GM12878 (cell line): ENCODE results near the gene MOGAT2. TPM values are rescaled to one million over a fixed set of nuclear protein-coding genes. Genes with fewer than 3 reads are reported as not detected.

Experiments
- ATAC-seq: fragments of 200-7000 bp; cut with Tn5 transposase; 3 replicates; pipeline ENCODE4 v1.9.1; 2020; ENCODE audit warnings: mild to moderate bottlenecking, moderate library complexity
- BruUV-seq: library from RNA; stranded (reverse); fragments of 400-500 nt; replicated peaks from 2 replicates; lab custom pipeline; 2021; lab: Mats Ljungman, UMichigan
- CTCF ChIA-PET: fragments of 300-600 bp; sonication (Branson Sonifier 250); formaldehyde crosslinking; extraction: SDS; loops from one replicate; lab custom pipeline; 2021; ENCODE audit warnings: inconsistent platforms; lab: Yijun Ruan, JAX
- POLR2A ChIA-PET: fragments of 350-600 bp; formaldehyde crosslinking; extraction: SDS; loops from one replicate; lab custom pipeline; 2021; ENCODE audit warnings: inconsistent platforms; lab: Charles Lee
- RAD21 ChIA-PET: fragments of 300-600 bp; sonication (Branson Sonifier 250); formaldehyde crosslinking; loops from one replicate; lab custom pipeline; 2023; ENCODE audit warnings: antibody characterized with exemption; ENCODE audit not compliant: unreplicated experiment; lab: Charles Lee
- SMC1A ChIA-PET: fragments of 300-600 bp; sonication (Branson Sonifier 250); formaldehyde crosslinking; loops from one replicate; lab custom pipeline; 2023; ENCODE audit not compliant: unreplicated experiment, uncharacterized antibody; lab: Charles Lee
- DNase-seq: peaks from one replicate; pipeline ENCODE4 v3.0.0-alpha.2; 2011; ENCODE audit warnings: low read depth, low spot score
- FAIRE-seq: peaks from 3 replicates; lab custom pipeline; 2011; peaks lifted over from hg19 to GRCh38; lab: Jason Lieb, UNC
- H2AFZ ChIP-seq: 2 replicates; pipeline ENCODE4 v1.6.0; 2011; ENCODE audit warnings: low read depth, low read length, control low read depth; ENCODE audit not compliant: control insufficient read depth
- H3K27ac ChIP-seq: 2 replicates; pipeline ENCODE4 v1.5.1; 2011; ENCODE audit warnings: control low read depth; ENCODE audit not compliant: control insufficient read depth, insufficient read depth
- H3K27me3 ChIP-seq, 2 experiments: replicated peaks in 1 of 2; 2 replicates each; pipeline versions ENCODE4 v1.6.0 to v1.6.1; 2011; ENCODE audit warnings: low read length in 1 of 2; ENCODE audit not compliant: control insufficient read depth in 2 of 2, insufficient read depth in 2 of 2
- H3K36me3 ChIP-seq, 2 experiments: 2 replicates each; pipeline ENCODE4 v1.5.1; 2011; ENCODE audit warnings: low read length in 1 of 2; ENCODE audit not compliant: control insufficient read depth in 2 of 2, insufficient read depth in 2 of 2
- H3K4me1 ChIP-seq: 2 replicates; pipeline ENCODE4 v1.6.1; 2011; ENCODE audit warnings: mild to moderate bottlenecking, low read length, moderate library complexity, mixed read lengths; ENCODE audit not compliant: control insufficient read depth, insufficient read depth
- H3K4me2 ChIP-seq: 2 replicates; pipeline ENCODE4 v1.6.0; 2011; ENCODE audit warnings: control low read depth; ENCODE audit not compliant: control insufficient read depth, insufficient read depth
- H3K4me3 ChIP-seq: fragments of 200-600 bp; sonication (generic); 2 replicates; pipeline ENCODE4 v1.5.1; 2016
- H3K79me2 ChIP-seq: 2 replicates; pipeline ENCODE4 v1.6.0; 2011; ENCODE audit warnings: low read length; ENCODE audit not compliant: control insufficient read depth, insufficient read depth
- H3K9ac ChIP-seq: 2 replicates; pipeline ENCODE4 v1.8.0; 2011; ENCODE audit warnings: low read length, control low read depth, mixed read lengths; ENCODE audit not compliant: control insufficient read depth, insufficient read depth
- H3K9me3 ChIP-seq: replicated peaks from 3 replicates; pipeline ENCODE4 v1.5.1; 2011; ENCODE audit warnings: mild to moderate bottlenecking, low read length; ENCODE audit not compliant: control insufficient read depth, insufficient read depth
- H4K20me1 ChIP-seq: 2 replicates; pipeline ENCODE4 v1.6.0; 2011; ENCODE audit not compliant: control insufficient read depth, insufficient read depth
- E4F1 ChIP-seq: fragments of 450-650 bp; IDR thresholded peaks from 2 replicates; pipeline ENCODE4 v1.6.1; 2018; ENCODE audit warnings: borderline replicate concordance, mild to moderate bottlenecking; ENCODE audit not compliant: partially characterized antibody
- HSF1 ChIP-seq: fragments of 150-350 bp; IDR thresholded peaks from 2 replicates; pipeline ENCODE4 v1.6.1; 2014; ENCODE audit warnings: mild to moderate bottlenecking, low read depth, low read length
- MTA2 ChIP-seq: fragments of 450-650 bp; IDR thresholded peaks from 2 replicates; pipeline ENCODE4 v1.6.1; 2016; ENCODE audit warnings: low read depth, mild to moderate bottlenecking, moderate library complexity
- NR2C2 ChIP-seq: IDR thresholded peaks from 2 replicates; pipeline ENCODE4 v1.6.1; 2011; ENCODE audit warnings: borderline replicate concordance, low read depth; ENCODE audit not compliant: control insufficient read depth, insufficient read length
- TCF12 ChIP-seq: IDR thresholded peaks from 2 replicates; pipeline ENCODE4 v1.6.1; 2011; ENCODE audit warnings: low read depth, mild to moderate bottlenecking, low read length
- WGBS: methylation state at CpG from one replicate; pipeline ENCODE4 v1.1.6; 2016; ENCODE audit warnings: low lambda C conversion rate; ENCODE audit not compliant: insufficient replicate concordance, insufficient coverage; ENCODE audit errors: missing lambda C conversion rate; 5-methylcytosine and 5-hydroxymethylcytosine counted together
- in situ Hi-C: fragments of 300-500 bp; cut with MboI; formaldehyde crosslinking; loops from 9 replicates; pipeline ENCODE4 v1.14.3; 2018; ENCODE audit warnings: mixed read lengths
- intact Hi-C: fragments of 100-400 bp; cut with micrococcal nuclease; formaldehyde crosslinking; loops from one replicate; pipeline ENCODE4 v1.14.2; 2022; ENCODE audit not compliant: unreplicated experiment
- polyA plus RNA-seq, 11 experiments: library from polyadenylated mRNA; depleted of rRNA in 4 of 11; unstranded in 6 of 11; stranded (reverse) in 5 of 11; fragments of >200 nt; fragmentation: Nextera tagmentation in 4 of 11; fragmentation: Illumina TruSeq in 1 of 11; extraction: Ambion mirVana in 4 of 11; extraction: Trizol in 1 of 11; gene quantifications; 1 replicate in 1 of 11; 2 replicates in 10 of 11; pipeline versions ENCODE4 v1.2.1 to v1.2.3, GENCODE V29; 2011 to 2016; ENCODE audit warnings: inconsistent platforms in 2 of 11, missing spikeins in 2 of 11, low read depth in 1 of 11
- total RNA-seq, 4 experiments: library from RNA; depleted of rRNA in 3 of 4; stranded (reverse); fragments of >200 nt in 3 of 4; fragmentation: Illumina TruSeq in 1 of 4; extraction: Trizol in 1 of 4; gene quantifications; 2 replicates each; pipeline versions ENCODE4 v1.2.1 to v1.2.3, GENCODE V29; 2013 to 2021
- TF ChIP-seq, protein P1 (sequence below): IDR thresholded peaks from 2 replicates; pipeline ENCODE4 v1.6.1; 2011; ENCODE audit warnings: low read depth, mild to moderate bottlenecking, low read length, moderate library complexity, borderline replicate concordance; ENCODE audit errors: extremely low read depth
- TF ChIP-seq, protein P2 (sequence below): fragments of 450-650 bp; IDR thresholded peaks from 2 replicates; pipeline ENCODE4 v1.6.1; 2017; ENCODE audit warnings: antibody characterized with exemption, mild to moderate bottlenecking, moderate library complexity
- TF ChIP-seq, protein P3 (sequence below): IDR thresholded peaks from 2 replicates; pipeline ENCODE4 v1.6.1; 2012; ENCODE audit warnings: mild to moderate bottlenecking, low read depth, low read length
- TF ChIP-seq, protein P4 (sequence below): IDR thresholded peaks from 2 replicates; pipeline ENCODE4 v1.6.1; 2011; ENCODE audit warnings: mild to moderate bottlenecking, low read depth, low read length, moderate library complexity; ENCODE audit not compliant: insufficient replicate concordance

The MOGAT2 gene
- total and polyA plus RNA-seq, 10 of the 15 experiments (the other 5 are each of a cell fraction or from before 2014, with no cell fraction given): 0.15 to 0.45 (median 0.22) TPM; not detected in 1

- Histone ChIP-seq H3K27me3 (no peaks in the 10 kb centered on the region), H2AFZ (no peak overlapping the region), H3K4me1 (peaks cover 23% of the 10 kb centered on the region), H3K79me2 (0 out of 2 replicates have a peak, but pooled peaks cover under 1% of the 10 kb centered on the region), H3K36me3 (no peaks in the 10 kb centered on the region), H3K9ac (no peak overlapping the region), H3K27ac (no peak overlapping the region), H4K20me1 (no peaks in the 10 kb centered on the region), H3K4me3 (no peak overlapping the region), H3K9me3 (no peaks in the 10 kb centered on the region), H3K4me2 (no peak overlapping the region)
- FAIRE-seq (no peak), DNase-seq (no peak), ATAC-seq (no peak)
- ChIA-PET CTCF (interaction anchor here (0.8 to 1.7 kb wide), 2 partner anchors 10 to 39 kb away, joined by 3 to 4 read pairs; no protein-coding TSS in a partner anchor), SMC1A (no interaction called here), RAD21 (interaction anchor here (1.3 kb wide), 1 partner anchor 45 kb away, joined by 3 read pairs; no protein-coding TSS in a partner anchor), POLR2A (interaction anchor here (0.6 kb wide), 1 partner anchor 68 kb away, joined by 4 read pairs; no protein-coding TSS in a partner anchor)
- 48% methylated on average over 3 of the region's 3 CpGs for WGBS
- intact Hi-C loops: loop anchor here (10.0 kb wide), 1 partner anchor 169 kb away; no protein-coding TSS in a partner anchor
- BruUV-seq: no TSS peak
- in situ Hi-C loops: no loop called here
- TF ChIP-seq MTA2: no peak
- TF ChIP-seq, protein P1, sequence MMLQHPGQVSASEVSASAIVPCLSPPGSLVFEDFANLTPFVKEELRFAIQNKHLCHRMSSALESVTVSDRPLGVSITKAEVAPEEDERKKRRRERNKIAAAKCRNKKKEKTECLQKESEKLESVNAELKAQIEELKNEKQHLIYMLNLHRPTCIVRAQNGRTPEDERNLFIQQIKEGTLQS: no peak
- TF ChIP-seq, protein P2, sequence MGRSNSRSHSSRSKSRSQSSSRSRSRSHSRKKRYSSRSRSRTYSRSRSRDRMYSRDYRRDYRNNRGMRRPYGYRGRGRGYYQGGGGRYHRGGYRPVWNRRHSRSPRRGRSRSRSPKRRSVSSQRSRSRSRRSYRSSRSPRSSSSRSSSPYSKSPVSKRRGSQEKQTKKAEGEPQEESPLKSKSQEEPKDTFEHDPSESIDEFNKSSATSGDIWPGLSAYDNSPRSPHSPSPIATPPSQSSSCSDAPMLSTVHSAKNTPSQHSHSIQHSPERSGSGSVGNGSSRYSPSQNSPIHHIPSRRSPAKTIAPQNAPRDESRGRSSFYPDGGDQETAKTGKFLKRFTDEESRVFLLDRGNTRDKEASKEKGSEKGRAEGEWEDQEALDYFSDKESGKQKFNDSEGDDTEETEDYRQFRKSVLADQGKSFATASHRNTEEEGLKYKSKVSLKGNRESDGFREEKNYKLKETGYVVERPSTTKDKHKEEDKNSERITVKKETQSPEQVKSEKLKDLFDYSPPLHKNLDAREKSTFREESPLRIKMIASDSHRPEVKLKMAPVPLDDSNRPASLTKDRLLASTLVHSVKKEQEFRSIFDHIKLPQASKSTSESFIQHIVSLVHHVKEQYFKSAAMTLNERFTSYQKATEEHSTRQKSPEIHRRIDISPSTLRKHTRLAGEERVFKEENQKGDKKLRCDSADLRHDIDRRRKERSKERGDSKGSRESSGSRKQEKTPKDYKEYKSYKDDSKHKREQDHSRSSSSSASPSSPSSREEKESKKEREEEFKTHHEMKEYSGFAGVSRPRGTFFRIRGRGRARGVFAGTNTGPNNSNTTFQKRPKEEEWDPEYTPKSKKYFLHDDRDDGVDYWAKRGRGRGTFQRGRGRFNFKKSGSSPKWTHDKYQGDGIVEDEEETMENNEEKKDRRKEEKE: no peak
- no peak for TF ChIP-seq TCF12
- TF ChIP-seq, protein P3, sequence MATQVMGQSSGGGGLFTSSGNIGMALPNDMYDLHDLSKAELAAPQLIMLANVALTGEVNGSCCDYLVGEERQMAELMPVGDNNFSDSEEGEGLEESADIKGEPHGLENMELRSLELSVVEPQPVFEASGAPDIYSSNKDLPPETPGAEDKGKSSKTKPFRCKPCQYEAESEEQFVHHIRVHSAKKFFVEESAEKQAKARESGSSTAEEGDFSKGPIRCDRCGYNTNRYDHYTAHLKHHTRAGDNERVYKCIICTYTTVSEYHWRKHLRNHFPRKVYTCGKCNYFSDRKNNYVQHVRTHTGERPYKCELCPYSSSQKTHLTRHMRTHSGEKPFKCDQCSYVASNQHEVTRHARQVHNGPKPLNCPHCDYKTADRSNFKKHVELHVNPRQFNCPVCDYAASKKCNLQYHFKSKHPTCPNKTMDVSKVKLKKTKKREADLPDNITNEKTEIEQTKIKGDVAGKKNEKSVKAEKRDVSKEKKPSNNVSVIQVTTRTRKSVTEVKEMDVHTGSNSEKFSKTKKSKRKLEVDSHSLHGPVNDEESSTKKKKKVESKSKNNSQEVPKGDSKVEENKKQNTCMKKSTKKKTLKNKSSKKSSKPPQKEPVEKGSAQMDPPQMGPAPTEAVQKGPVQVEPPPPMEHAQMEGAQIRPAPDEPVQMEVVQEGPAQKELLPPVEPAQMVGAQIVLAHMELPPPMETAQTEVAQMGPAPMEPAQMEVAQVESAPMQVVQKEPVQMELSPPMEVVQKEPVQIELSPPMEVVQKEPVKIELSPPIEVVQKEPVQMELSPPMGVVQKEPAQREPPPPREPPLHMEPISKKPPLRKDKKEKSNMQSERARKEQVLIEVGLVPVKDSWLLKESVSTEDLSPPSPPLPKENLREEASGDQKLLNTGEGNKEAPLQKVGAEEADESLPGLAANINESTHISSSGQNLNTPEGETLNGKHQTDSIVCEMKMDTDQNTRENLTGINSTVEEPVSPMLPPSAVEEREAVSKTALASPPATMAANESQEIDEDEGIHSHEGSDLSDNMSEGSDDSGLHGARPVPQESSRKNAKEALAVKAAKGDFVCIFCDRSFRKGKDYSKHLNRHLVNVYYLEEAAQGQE: no peak
- TF ChIP-seq NR2C2: no peak
- no peak for TF ChIP-seq HSF1
- no peak for TF ChIP-seq E4F1
- TF ChIP-seq, protein P4, sequence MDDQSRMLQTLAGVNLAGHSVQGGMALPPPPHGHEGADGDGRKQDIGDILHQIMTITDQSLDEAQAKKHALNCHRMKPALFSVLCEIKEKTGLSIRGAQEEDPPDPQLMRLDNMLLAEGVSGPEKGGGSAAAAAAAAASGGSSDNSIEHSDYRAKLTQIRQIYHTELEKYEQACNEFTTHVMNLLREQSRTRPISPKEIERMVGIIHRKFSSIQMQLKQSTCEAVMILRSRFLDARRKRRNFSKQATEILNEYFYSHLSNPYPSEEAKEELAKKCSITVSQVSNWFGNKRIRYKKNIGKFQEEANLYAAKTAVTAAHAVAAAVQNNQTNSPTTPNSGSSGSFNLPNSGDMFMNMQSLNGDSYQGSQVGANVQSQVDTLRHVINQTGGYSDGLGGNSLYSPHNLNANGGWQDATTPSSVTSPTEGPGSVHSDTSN: no peak
Measured at GRCh38 chr11:75763846-75764245, 46.2 kb downstream of the MOGAT2 start.
